HPDE6-E6E7 (cell line): ENCODE measurements around the gene AFG3L2.
"Not testable (repeated sequence)": the region's sequence is repeated elsewhere in the genome, so short reads cannot be mapped to it uniquely, and the experiment has no call there.

Experiments
- DNase-seq: peaks from one replicate; pipeline ENCODE4 v3.0.0; 2011; ENCODE audit warnings: missing footprints; ENCODE audit errors: extremely low spot score

AFG3L2 gene

DNA sequence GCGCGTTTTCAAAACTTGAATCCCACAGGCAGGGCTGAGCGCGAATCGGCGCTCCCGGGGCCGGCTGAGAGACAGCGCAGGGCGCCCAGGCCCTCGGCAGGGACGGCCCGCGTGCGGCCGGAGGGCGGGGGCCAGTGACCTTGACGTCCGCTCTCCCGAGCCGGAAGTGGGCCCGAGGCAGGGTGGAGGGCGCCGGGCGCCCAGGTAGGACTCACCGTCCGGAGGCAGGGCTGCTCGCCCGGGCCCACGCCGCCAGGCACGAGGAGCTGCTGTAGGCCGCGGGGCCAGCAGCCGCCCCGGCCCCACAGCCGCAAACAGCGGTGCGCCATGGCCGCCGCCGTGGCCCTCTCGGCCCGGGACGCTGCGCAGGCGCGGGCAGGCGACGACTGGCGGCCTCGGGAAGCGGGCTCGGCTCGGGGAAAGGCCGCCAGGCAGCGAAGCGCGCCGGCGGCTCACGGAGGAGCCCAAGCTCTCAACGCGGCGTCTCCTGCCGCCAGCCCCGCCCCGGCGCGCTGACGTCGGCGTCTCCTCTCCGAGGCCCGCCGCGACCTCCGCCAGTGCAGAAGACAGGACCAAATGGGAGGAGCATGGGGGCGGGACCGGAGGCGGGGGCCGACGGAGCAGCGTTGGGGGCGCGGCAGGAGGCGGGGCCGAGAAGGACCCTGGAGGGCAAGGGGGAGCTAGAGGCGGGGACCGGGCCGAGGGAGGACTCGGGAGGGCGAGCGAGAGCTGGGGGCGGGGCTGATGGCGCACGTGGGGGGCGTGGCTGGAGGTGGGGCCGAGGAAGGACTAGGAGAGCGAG lies at the start of gene AFG3L2:
Gene AFG3L2 (minus strand): TSS at position 474 of the 802 bp plus-strand sequence. CDS start 145 bp downstream, at position 329.
- peak; percentile 89 for DNase-seq

DNA sequence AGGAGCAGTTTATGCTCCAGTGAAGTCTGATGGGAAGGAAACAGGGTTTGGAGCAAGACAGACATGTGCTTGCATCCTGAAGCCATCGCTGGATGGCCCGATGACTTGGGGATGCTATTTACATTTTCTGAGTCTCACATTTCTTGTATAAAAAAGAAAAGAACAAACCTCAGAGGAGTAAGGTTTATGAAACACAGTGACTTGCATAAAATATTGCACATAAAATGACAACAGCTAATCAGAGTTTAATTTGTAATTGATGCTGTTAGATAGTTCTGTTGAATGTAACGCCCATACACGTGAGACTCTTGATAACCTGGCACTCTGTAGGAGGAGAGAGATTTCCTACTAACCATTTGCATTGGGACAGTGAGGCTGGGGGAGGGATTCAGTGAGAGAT lies 47.2 kb upstream of the AFG3L2 start:
- no peak for DNase-seq

GRCh38 chr18:12423820-12424219 lies 46.8 kb upstream of the AFG3L2 start:
- DNase-seq, result no peak

DNA sequence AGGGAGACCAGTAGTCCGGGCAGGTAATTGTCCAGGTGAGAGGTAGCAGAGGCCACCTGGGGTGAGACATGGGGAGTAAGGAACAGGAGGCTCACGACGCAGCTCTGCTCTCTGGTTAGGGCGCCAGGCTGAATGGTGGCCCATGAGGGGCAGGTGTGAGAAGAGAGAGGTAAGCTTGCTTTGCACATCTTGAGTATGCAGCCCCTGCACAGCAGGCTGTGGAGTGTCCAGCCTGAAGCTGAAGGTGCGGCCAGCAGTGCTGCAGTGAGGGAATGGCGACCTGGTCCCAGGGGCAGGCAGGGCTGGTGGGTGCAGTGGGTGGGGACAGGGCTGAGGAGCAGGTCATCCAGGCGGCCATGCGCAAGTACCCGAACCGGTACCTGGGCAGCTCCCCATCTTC lies 46.4 kb upstream of the AFG3L2 start:
- DNase-seq, result no peak

- no peak for DNase-seq
Observed at GRCh38 chr18:12422936-12423335, 45.9 kb upstream of the AFG3L2 start.

GRCh38 chr18:12421732-12422131 lies 44.7 kb upstream of the AFG3L2 start:
- no peak for DNase-seq

- no peak for DNase-seq
Observed at GRCh38 chr18:12420821-12421421, 43.9 kb upstream of the AFG3L2 start.

- DNase-seq, result no peak
Observed at GRCh38 chr18:12417687-12418086, 40.7 kb upstream of the AFG3L2 start.

GRCh38 chr18:12416098-12416729 lies 39.2 kb upstream of the AFG3L2 start:
- no peak for DNase-seq

- no peak for DNase-seq
Observed at GRCh38 chr18:12411456-12411855, 34.4 kb upstream of the AFG3L2 start.

DNA sequence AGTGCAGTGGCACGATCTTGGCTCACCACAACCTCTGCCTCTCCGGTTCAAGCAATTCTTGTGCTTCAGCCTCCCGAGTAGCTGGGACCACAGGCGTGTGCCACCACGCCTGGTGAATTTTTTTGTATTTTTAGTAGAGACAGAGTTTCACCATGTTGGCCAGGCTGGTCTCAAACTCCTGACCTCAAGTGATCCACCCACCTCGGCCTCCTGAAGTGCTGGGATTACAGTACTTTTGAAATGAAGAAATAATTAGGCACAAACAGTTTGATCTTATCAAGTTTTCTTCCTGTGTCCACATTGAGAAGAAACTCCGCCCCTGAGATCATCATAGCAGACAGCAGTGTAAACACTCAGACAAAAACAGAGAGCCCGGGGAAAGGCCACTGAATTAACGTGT lies 33.7 kb upstream of the AFG3L2 start:
- not testable (repeated sequence) for DNase-seq

- DNase-seq, result no peak
Observed at GRCh38 chr18:12410081-12410481, 33.1 kb upstream of the AFG3L2 start.

- DNase-seq, result no peak
Observed at GRCh38 chr18:12409469-12409868, 32.4 kb upstream of the AFG3L2 start.

DNA sequence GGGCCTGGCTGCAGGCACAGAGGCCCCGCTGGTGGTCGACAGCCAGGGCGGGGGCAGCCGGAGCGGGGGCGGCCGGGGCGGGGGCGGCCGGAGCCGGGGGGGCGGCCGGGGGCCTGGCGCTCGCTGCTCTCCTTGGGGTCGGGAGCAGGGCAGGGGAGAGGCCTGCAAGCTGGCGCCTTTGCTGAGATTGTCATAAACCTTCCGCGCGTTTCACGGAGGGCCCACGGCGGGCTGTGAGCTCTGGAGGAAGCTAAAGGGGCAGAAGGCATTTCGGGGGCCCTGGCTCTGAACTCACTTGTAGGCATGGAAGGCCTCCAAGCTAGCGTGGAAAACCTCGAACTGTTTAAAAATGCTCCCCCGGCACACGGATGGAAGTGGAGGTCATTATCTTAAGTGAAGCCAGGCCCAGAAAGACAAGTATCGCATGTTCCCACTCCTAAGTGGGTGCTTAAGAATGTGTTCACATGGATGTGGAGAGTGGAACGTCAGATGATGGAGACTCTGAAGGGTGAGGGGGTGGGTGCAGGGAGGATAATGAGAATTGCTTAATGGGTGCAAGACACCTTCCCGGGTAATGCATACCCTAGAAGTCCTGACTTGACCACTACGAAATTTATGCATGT lies 31.3 kb upstream of the AFG3L2 start:
- no peak for DNase-seq

GRCh38 chr18:12406371-12407111 lies 29.5 kb upstream of the AFG3L2 start:
- no peak for DNase-seq

GRCh38 chr18:12405066-12405465 lies 28.0 kb upstream of the AFG3L2 start:
- DNase-seq, result no peak

DNA sequence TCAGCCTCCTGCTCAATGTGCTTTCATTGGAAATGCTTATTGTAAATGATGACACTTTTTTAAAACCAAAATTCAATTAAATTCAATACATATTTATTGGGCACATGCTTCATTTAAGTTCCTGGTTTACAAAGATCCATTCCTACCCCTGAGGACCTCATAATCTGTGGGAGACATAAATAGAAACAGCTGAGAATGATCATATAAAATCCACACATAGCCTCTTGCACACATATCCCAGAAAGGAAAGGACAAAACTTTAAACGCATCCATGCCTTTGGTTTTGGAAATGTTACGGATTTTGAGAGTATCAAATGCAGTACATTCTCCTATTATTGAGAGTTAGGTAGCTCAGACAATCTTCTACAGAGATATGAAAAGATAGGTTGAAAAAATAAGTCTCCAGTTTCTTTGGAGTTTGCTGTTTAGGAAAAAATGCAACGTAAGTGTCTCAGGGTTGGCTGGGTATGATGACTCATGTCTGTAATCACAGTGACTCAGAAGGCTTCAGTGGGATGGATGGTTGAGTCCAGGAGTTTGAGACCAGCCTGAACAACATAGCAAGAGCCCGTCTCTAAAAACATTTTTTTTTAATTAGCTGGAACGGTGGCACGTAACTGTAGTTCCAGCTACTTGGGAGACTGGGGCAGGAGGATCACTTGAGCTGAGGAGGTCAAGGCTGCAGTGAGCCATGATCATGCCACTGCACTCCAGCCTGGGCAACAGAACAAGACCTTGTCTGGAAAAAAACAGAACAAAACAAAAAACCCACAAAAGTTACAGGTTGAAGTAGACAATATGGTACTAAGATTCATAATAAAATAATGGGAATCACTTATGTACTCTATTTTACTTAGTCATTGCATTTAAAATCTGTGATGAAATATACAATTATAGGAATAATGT lies 26.8 kb upstream of the AFG3L2 start:
- peak; percentile 39 for DNase-seq

DNA sequence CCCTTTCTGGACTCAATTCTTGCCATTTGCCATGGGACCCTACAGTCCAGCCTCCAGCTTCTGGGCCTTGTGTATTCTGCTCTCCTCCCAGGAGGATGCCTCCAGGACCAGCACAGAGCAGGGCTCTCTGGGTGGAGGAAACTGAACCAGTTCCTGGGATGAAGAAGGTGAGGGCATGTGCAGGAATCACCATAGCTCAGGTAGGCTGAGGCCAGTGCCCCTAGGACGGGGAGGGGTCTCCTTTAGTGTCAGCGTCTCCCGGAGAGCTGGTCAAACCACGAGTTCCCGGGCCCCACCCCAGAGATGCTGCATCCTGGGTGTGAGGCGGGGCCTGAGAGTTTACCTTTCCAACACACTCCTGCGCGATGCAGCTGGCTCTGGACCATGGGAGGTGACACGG lies 24.9 kb upstream of the AFG3L2 start:
- DNase-seq, result no peak

- no peak for DNase-seq
Observed at GRCh38 chr18:12399231-12399630, 22.2 kb upstream of the AFG3L2 start.

- DNase-seq, result no peak
Observed at GRCh38 chr18:12398625-12399024, 21.6 kb upstream of the AFG3L2 start.

GRCh38 chr18:12397793-12398192 lies 20.8 kb upstream of the AFG3L2 start:
- DNase-seq, result no peak
